Naive B cell (primary cell): Measurements from ENCODE around the gene BMP10. TPM values are rescaled to one million over a fixed set of nuclear protein-coding genes. Genes with fewer than 3 reads are reported as not detected.

Source experiments
- ATAC-seq, 2 donors: fragments of 150-1000 bp; cut with Tn5 transposase; 2 replicates each; pipeline ENCODE4 v1.10.0; 2021; ENCODE audit warnings: low read depth in 2 of 2, mild to moderate bottlenecking in 2 of 2, moderate library complexity in 2 of 2
- DNase-seq: peaks from one replicate; pipeline ENCODE4 v3.0.0; 2022
- H3K27ac Mint-ChIP-seq, 6 donors: one replicate each; pipeline ENCODE4 v1.8.0; 2020 to 2022; ENCODE audit warnings: mild to moderate bottlenecking in 6 of 6, mixed read lengths in 6 of 6, moderate library complexity in 5 of 6, inconsistent platforms in 2 of 6
- H3K27me3 Mint-ChIP-seq, 3 donors: one replicate each; pipeline ENCODE4 v1.8.0; 2021 to 2022; ENCODE audit warnings: mixed read lengths in 3 of 3, mild to moderate bottlenecking in 1 of 3
- H3K36me3 Mint-ChIP-seq, 2 donors: one replicate each; pipeline ENCODE4 v1.8.0; 2020 to 2022; ENCODE audit warnings: mixed read lengths in 2 of 2, inconsistent platforms in 1 of 2, mild to moderate bottlenecking in 1 of 2
- H3K4me1 Mint-ChIP-seq, 3 donors: one replicate each; pipeline ENCODE4 v1.8.0; 2020 to 2022; ENCODE audit warnings: mixed read lengths in 3 of 3, inconsistent platforms in 1 of 3, mild to moderate bottlenecking in 1 of 3, moderate library complexity in 1 of 3
- H3K4me3 Mint-ChIP-seq, 8 donors: one replicate each; pipeline ENCODE4 v1.8.0; 2020 to 2022; ENCODE audit warnings: mild to moderate bottlenecking in 8 of 8, mixed read lengths in 8 of 8, moderate library complexity in 8 of 8, inconsistent platforms in 2 of 8
- H3K9me3 Mint-ChIP-seq, 7 donors: one replicate each; pipeline ENCODE4 v1.8.0; 2020 to 2022; ENCODE audit warnings: mixed read lengths in 7 of 7, mild to moderate bottlenecking in 5 of 7, inconsistent platforms in 2 of 7, moderate library complexity in 1 of 7
- polyA plus RNA-seq, 6 donors: library from polyadenylated mRNA; unstranded; fragments of 300-500 nt; fragmentation: Illumina TruSeq; gene quantifications; one replicate each; pipeline ENCODE4 v1.2.3, GENCODE V29; 2021; ENCODE audit warnings: low read depth in 6 of 6

BMP10 gene
- polyA plus RNA-seq, 6 donors from 2014 or later = not detected

GRCh38 chr2:68880213-68880612, 9.0 kb upstream of the BMP10 start:
- peaks cover 0 to 16% (median 5%) of the 10 kb centered on the region in 3 donors for H3K27me3 Mint-ChIP-seq
- H3K36me3 Mint-ChIP-seq = no peaks in the 10 kb centered on the region

GRCh38 chr2:68879296-68879695, 8.1 kb upstream of the BMP10 start:
- Mint-ChIP-seq H3K9me3 (no peaks in the 10 kb centered on the region), H3K4me1 (no peaks in the 10 kb centered on the region), H3K27me3 (peaks cover 0 to 16% (median 5%) of the 10 kb centered on the region in 3 donors), H3K4me3 (no peak overlapping the region), H3K36me3 (no peaks in the 10 kb centered on the region), H3K27ac (no peak overlapping the region)
- DNase-seq (no peak), ATAC-seq (no peak)

More at GRCh38 chr2:68880213-68880612, 9.0 kb upstream of the BMP10 start:
- no peaks in the 10 kb centered on the region for H3K9me3 Mint-ChIP-seq
- no peak for DNase-seq
- H3K4me1 Mint-ChIP-seq = no peaks in the 10 kb centered on the region
- ATAC-seq = no peak
- H3K27ac Mint-ChIP-seq = peak overlapping the region in 1 of 6 donors; percentile 44
- no peak overlapping the region for H3K4me3 Mint-ChIP-seq

GRCh38 chr2:68878753-68879152, 7.6 kb upstream of the BMP10 start:
- no peak overlapping the region for H3K4me3 Mint-ChIP-seq

GRCh38 chr2:68878071-68878711, 7.0 kb upstream of the BMP10 start:
- Mint-ChIP-seq H3K4me1 (no peaks in the 10 kb centered on the region), H3K9me3 (no peaks in the 10 kb centered on the region), H3K27ac (no peak overlapping the region), H3K36me3 (no peaks in the 10 kb centered on the region), H3K4me3 (no peak overlapping the region), H3K27me3 (peaks cover 0 to 16% (median 5%) of the 10 kb centered on the region in 3 donors)
- ATAC-seq (no peak), DNase-seq (no peak)

More at GRCh38 chr2:68878753-68879152, 7.6 kb upstream of the BMP10 start:
- H3K9me3 Mint-ChIP-seq = no peaks in the 10 kb centered on the region
- DNase-seq (no peak), ATAC-seq (no peak)
- no peaks in the 10 kb centered on the region for H3K4me1 Mint-ChIP-seq
- H3K27ac Mint-ChIP-seq = no peak overlapping the region
- no peaks in the 10 kb centered on the region for H3K36me3 Mint-ChIP-seq
- H3K27me3 Mint-ChIP-seq = peaks cover 0 to 16% (median 5%) of the 10 kb centered on the region in 3 donors

DNA sequence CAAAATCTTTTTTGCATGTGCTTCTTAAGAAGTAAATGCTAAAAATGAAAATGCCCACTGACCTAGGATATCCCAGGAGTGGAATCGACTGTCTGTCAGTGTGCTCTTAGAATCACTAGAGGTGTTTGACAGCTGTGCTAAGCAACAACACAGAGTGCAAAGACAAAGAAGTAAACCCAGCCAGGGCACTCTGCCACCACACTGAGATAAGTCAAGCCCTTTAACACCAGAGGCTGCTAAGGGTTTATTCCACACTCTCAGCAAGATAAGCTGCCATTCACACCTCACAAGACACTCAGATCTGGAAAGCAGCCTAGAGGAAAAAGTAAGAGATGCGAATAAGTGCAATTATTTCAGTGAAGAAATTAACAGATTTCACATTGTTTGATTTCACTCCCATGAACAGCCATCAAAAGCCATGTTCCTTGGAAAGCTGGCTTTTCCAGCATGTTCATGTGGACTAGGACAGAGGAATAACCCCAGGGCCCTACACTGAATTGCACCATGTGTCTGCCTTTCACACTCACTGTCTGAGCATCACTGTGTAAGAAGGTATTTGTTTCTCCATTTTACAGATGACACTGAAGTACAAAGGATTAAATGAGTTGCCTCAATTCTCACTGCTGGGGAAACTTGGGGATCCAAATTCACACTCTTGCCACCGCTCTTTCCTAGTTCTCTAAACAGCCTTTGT, 6.0 kb upstream of the BMP10 start:
- Mint-ChIP-seq H3K4me3 (no peak overlapping the region), H3K9me3 (no peaks in the 10 kb centered on the region), H3K27ac (no peak overlapping the region), H3K36me3 (no peaks in the 10 kb centered on the region), H3K4me1 (no peaks in the 10 kb centered on the region), H3K27me3 (peaks cover 0 to 16% (median 5%) of the 10 kb centered on the region in 3 donors)
- DNase-seq (no peak), ATAC-seq (no peak)

- no peak for DNase-seq
- Mint-ChIP-seq H3K9me3 (peaks cover 0 to 2% (median 0%) of the 10 kb centered on the region in 7 donors), H3K27me3 (no peaks in the 10 kb centered on the region), H3K36me3 (no peaks in the 10 kb centered on the region), H3K4me1 (no peaks in the 10 kb centered on the region), H3K27ac (no peak overlapping the region), H3K4me3 (no peak overlapping the region)
- no peak for ATAC-seq
Observed at GRCh38 chr2:68870215-68870614, 982 bp downstream of the BMP10 start.

- no peak for ATAC-seq
- H3K9me3 Mint-ChIP-seq = peaks cover 0 to 2% (median 0%) of the 10 kb centered on the region in 7 donors
- no peak overlapping the region for H3K4me3 Mint-ChIP-seq
- H3K4me1 Mint-ChIP-seq = peaks cover 0 to 4% (median 0%) of the 10 kb centered on the region in 3 donors
- no peak overlapping the region for H3K27ac Mint-ChIP-seq
- H3K36me3 Mint-ChIP-seq = no peaks in the 10 kb centered on the region
- DNase-seq = no peak
- no peaks in the 10 kb centered on the region for H3K27me3 Mint-ChIP-seq
Observed at GRCh38 chr2:68865108-68865507, 6.1 kb downstream of the BMP10 start.

DNA sequence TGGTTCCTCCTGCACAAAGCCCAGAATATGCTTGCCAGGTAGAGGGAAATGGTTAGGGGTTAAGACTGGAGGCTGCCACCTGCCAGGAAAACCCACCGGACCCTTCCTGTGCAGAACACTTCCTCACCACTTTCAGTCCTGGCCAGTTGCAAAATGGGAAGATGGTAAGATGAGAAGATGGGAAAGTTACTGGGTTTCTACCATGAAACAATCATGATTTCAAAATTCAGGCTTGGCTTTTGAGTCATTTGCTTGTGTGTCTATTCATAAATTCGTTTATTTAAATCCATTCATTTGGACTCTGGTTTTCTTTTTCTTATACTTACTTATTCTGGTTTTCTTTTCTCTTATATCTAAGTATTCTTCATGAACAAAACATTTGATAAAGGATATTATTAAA, 7.2 kb downstream of the BMP10 start:
- Mint-ChIP-seq H3K36me3 (no peaks in the 10 kb centered on the region), H3K4me1 (peaks cover 0 to 4% (median 0%) of the 10 kb centered on the region in 3 donors), H3K9me3 (peaks cover 0 to 2% (median 0%) of the 10 kb centered on the region in 7 donors), H3K27ac (no peak overlapping the region), H3K4me3 (no peak overlapping the region), H3K27me3 (no peaks in the 10 kb centered on the region)
- ATAC-seq = no peak
- DNase-seq = no peak

GRCh38 chr2:68862889-68863288, 8.3 kb downstream of the BMP10 start:
- DNase-seq (no peak), ATAC-seq (no peak)
- H3K4me1 Mint-ChIP-seq = peaks cover 7 to 13% (median 8%) of the 10 kb centered on the region in 3 donors
- no peak overlapping the region for H3K4me3 Mint-ChIP-seq
- H3K27me3 Mint-ChIP-seq = no peaks in the 10 kb centered on the region
- no peaks in the 10 kb centered on the region for H3K36me3 Mint-ChIP-seq
- H3K9me3 Mint-ChIP-seq = no peaks in the 10 kb centered on the region
- no peak overlapping the region for H3K27ac Mint-ChIP-seq

DNA sequence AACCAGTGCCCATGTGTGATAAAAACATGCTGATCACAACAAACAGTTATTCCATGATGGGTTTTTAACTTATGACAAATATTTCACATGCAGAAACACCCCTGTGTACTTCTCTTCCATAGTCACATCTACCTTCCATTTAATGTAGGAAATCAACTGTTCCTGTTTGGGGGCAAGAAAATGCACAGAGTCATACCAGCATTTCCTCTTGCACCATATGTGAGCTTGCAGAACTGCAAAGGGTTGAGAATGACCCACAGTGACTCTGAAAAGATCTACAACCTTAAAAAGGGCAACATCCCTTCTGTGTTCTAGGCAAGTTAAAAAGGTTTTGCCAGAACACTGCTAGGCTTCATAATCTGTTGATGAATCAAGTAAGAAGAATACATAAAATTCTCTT, 9.9 kb downstream of the BMP10 start:
- no peaks in the 10 kb centered on the region for H3K36me3 Mint-ChIP-seq
- H3K27ac Mint-ChIP-seq = peak overlapping the region in 1 of 6 donors; percentile 29
- no peaks in the 10 kb centered on the region for H3K9me3 Mint-ChIP-seq
- no peak for ATAC-seq
- H3K27me3 Mint-ChIP-seq = no peaks in the 10 kb centered on the region
- DNase-seq = no peak
- no peak overlapping the region for H3K4me3 Mint-ChIP-seq
- peaks cover 12 to 19% (median 14%) of the 10 kb centered on the region in 3 donors for H3K4me1 Mint-ChIP-seq

DNA sequence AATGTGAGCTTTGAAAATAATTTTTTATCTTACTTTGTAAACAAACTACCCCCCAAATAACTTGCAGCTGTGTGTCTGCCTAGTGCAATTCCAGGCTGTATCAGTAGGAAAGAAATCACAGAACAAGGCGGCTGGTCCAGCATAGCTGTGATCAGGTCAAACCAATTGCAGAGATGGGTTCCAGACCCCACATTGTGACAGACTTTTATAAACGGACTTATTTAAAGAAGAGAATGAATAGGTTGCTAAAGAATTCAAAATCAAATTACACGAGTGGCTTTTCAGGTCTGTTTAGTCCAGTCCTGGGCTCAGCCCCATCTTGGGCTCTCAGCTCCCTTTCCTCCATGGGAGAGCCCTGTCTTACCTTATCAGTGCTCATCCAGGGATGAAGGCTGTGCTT, 11.1 kb downstream of the BMP10 start:
- DNase-seq (no peak), ATAC-seq (no peak)
- H3K9me3 Mint-ChIP-seq = no peaks in the 10 kb centered on the region
- no peaks in the 10 kb centered on the region for H3K36me3 Mint-ChIP-seq
- H3K27me3 Mint-ChIP-seq = no peaks in the 10 kb centered on the region
- no peak overlapping the region for H3K27ac Mint-ChIP-seq
- H3K4me1 Mint-ChIP-seq = peaks cover 12 to 19% (median 14%) of the 10 kb centered on the region in 3 donors
- H3K4me3 Mint-ChIP-seq = no peak overlapping the region

GRCh38 chr2:68857855-68858456, 13.2 kb downstream of the BMP10 start:
- H3K27me3 Mint-ChIP-seq = no peaks in the 10 kb centered on the region
- H3K9me3 Mint-ChIP-seq = peaks cover 0 to 3% (median 0%) of the 10 kb centered on the region in 7 donors
- no peaks in the 10 kb centered on the region for H3K36me3 Mint-ChIP-seq
- ATAC-seq (peak; percentile 96), DNase-seq (peak; percentile 46)
- H3K27ac Mint-ChIP-seq = peak overlapping the region in 4 of 6 donors; percentile 1 to 28 (median 12)
- peak overlapping the region in 1 of 8 donors; percentile 49 for H3K4me3 Mint-ChIP-seq
- peaks cover 12 to 19% (median 14%) of the 10 kb centered on the region in 3 donors for H3K4me1 Mint-ChIP-seq

DNA sequence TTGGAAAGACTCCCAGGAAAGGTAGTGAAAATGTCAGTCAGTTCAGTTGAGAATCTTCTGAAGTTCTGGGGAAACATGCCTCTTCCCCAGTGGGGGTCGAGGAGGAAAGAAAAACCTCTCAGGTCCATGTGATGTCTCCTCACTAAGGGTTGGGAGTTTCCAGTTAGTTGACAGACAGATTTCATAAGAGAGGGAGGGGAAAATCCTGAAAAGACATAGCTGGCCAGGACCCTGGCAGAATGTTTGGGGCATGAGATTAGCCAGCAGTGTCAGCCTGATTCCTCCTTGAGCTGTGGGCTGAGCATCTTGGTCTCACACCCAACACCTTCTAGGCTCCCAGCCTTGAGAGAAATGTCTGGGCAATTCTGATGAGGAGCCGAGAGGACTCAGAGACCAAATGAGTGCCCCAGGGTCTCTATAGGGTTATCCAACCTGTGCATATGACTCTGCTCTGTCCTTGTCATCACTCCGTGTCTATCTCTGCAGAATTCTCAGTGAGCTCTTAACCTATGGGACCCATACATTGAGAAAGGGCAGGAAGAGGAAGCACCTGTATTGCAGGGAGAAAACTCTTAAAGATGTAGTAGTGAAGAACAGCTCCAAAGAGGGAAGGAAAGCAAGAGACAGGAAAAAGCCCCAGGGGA, 13.9 kb downstream of the BMP10 start:
- Mint-ChIP-seq H3K4me3 (peak overlapping the region in 1 of 8 donors; percentile 49), H3K9me3 (peaks cover 0 to 3% (median 0%) of the 10 kb centered on the region in 7 donors), H3K27ac (peak overlapping the region in 3 of 6 donors; percentile 0 to 21 (median 4)), H3K36me3 (no peaks in the 10 kb centered on the region), H3K4me1 (peaks cover 12 to 19% (median 14%) of the 10 kb centered on the region in 3 donors), H3K27me3 (no peaks in the 10 kb centered on the region)
- DNase-seq (no peak), ATAC-seq (no peak)
